Bronchial epithelial cell (primary cell): ENCODE measurements around the gene NEUROD6. TPM values are rescaled to one million over a fixed set of nuclear protein-coding genes. Genes with fewer than 3 reads are reported as not detected.

Source experiments
- DNase-seq: peaks from one replicate; pipeline ENCODE4 v3.0.0-alpha.2; 2010; ENCODE audit warnings: low read depth
- FAIRE-seq: peaks from 2 replicates; lab custom pipeline; 2011; peaks lifted over from hg19 to GRCh38; lab: Jason Lieb, UNC
- H3K27me3 ChIP-seq: 2 replicates; pipeline ENCODE4 v1.5.1; 2011; ENCODE audit warnings: low read length; ENCODE audit not compliant: control insufficient read depth, insufficient read depth
- H3K36me3 ChIP-seq: 2 replicates; pipeline ENCODE4 v1.5.1; 2011; ENCODE audit warnings: low read length; ENCODE audit not compliant: control insufficient read depth, insufficient read depth
- H3K4me3 ChIP-seq: 2 replicates; pipeline ENCODE4 v1.5.1; 2011; ENCODE audit warnings: mild to moderate bottlenecking, low read depth, low read length, control low read depth
- total RNA-seq: library from RNA; depleted of rRNA; stranded (reverse); fragments of >200 nt; gene quantifications from 2 replicates; pipeline ENCODE4 v1.2.1, GENCODE V29; 2014
- TF ChIP-seq, protein P1 (sequence below): IDR thresholded peaks from 2 replicates; pipeline ENCODE4 v1.5.1; 2011; ENCODE audit warnings: mild to moderate bottlenecking, moderate library complexity, low read length, control low read depth, inconsistent platforms; ENCODE audit not compliant: insufficient read depth, severe bottlenecking

Gene NEUROD6
- total RNA-seq, 1 donor from 2014 or later = not detected

DNA sequence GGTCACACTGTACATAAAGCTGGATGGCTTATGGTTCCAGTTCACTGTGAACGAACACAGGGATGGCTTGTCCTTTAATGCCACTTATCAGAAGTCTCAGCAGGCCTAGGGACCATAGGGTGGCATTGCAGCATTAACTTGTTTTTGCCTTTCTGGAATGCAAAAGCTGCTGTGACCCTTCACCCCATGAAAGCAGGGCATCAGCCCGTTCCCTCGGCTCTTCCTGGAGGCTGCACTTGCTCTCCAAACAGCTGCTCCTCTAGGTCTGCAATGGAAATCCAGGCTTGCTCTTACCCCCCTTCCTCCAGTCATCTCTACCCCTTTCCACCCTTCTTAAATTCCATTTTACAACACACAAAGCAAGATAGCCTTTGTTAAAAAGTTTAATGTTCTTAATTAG is 17.9 kb upstream of the NEUROD6 start:
- FAIRE-seq (no peak), DNase-seq (no peak)
- TF ChIP-seq, protein P1, sequence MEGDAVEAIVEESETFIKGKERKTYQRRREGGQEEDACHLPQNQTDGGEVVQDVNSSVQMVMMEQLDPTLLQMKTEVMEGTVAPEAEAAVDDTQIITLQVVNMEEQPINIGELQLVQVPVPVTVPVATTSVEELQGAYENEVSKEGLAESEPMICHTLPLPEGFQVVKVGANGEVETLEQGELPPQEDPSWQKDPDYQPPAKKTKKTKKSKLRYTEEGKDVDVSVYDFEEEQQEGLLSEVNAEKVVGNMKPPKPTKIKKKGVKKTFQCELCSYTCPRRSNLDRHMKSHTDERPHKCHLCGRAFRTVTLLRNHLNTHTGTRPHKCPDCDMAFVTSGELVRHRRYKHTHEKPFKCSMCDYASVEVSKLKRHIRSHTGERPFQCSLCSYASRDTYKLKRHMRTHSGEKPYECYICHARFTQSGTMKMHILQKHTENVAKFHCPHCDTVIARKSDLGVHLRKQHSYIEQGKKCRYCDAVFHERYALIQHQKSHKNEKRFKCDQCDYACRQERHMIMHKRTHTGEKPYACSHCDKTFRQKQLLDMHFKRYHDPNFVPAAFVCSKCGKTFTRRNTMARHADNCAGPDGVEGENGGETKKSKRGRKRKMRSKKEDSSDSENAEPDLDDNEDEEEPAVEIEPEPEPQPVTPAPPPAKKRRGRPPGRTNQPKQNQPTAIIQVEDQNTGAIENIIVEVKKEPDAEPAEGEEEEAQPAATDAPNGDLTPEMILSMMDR = no peak
- Histone ChIP-seq H3K4me3 (no peak overlapping the region), H3K27me3 (no peaks in the 10 kb centered on the region), H3K36me3 (no peaks in the 10 kb centered on the region)

DNA sequence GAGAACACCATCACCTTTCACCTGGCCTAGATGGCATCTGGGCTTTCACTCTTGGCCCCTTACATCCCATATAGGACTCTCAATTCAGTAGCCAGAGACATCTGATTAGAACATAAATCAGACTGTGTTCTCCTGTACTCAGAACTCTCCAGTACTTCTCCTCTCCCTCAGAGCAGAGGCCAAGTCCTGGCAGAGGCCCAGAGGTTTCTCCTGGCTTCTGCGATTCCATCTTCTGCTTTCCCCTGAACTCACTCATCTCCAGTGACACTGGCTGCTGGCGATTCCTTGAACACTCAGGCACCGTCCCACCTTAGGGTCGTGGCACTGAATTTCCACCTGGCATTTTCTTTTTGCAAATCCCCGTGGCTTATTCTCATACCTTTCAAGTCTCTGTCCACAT is 4.9 kb upstream of the NEUROD6 start:
- Histone ChIP-seq H3K4me3 (no peak overlapping the region), H3K27me3 (no peaks in the 10 kb centered on the region), H3K36me3 (no peaks in the 10 kb centered on the region)
- TF ChIP-seq, protein P1 = no peak
- no peak for DNase-seq
- FAIRE-seq = no peak

DNA sequence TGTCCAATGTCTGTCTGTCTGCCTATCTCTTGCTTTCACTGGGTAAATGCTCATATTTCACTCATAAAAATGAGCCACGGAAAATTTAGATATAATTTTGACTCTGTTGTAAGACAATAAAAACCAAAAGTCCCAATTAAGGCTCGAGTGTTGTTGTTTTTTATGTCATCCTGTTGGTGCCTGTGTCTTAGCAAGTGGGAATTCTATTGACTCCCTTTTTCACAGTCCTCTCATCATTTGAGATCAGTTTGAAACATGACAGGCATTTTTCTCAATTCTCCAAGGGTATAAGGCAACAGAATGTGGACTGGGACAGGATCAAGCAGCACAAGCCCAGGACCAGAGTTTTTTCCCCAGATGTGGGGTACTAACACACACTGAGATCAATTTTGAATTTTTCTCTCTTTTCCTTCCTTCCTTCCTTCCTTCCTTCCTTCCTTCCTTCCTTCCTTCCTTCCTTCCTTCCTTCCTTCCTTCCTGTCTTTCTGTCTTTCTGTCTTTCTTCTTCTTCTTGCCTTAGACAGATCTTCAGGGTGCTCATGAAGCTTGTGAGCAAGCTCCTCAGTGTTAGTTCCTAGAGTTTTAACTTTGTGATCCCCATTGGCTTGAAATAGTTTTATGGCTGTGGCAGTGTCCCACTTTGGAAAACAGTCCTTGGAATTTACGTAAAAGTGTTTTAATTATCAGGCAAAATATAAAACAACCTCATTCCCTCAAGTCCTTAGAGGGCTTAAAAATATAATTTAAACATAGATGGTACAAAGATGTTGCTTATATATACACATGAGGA is 3.2 kb upstream of the NEUROD6 start:
- TF ChIP-seq, protein P1 = no peak
- no peaks in the 10 kb centered on the region for H3K27me3 ChIP-seq

DNA sequence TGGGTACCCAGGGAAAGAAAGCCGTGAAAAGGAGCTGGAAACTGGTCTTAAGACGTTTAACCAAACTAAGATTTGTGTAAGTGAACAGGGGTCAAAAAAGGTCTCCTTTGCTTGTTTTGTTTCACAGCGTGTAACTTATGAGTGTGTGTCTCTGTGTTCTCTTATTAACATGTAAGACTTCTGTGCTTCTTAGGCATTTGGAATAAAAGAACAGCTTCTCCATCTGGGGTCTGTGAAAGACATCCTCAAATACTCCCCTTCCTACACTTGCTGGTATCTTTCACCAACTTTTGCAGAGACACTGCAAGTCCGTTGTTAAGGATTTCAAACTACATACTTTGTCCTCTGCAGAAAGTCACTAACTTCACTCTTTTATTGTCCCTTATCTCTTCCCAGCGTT is 615 bp upstream of the NEUROD6 start:
- H3K27me3 ChIP-seq = peaks cover 3% of the 10 kb centered on the region
- TF ChIP-seq, protein P1 = no peak
- no peaks in the 10 kb centered on the region for H3K36me3 ChIP-seq
- FAIRE-seq (no peak), DNase-seq (no peak)
- H3K4me3 ChIP-seq = no peak overlapping the region

More for the DNA sequence above, 3.2 kb upstream of the NEUROD6 start:
- FAIRE-seq (no peak), DNase-seq (no peak)
- H3K4me3 ChIP-seq = no peak overlapping the region
- no peaks in the 10 kb centered on the region for H3K36me3 ChIP-seq

DNA sequence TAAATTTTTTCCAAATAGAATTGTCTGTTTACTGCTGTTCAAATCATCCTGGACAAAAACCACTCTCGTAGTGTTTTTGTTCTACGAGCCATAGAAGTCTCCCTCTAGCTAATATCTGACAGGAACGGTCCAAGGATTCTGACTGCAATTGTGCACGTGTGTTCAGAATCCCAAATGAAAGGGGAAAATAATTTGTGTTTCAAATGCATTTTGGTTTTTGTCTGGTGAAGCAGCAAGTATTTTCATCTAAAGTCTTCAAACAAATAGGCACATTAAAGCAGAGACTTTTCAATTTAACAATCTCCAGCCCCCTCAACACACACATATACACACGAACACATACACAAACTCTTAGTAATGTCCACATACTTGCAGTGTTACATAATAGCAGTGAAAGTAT is 475 bp downstream of the NEUROD6 start:
- Histone ChIP-seq H3K4me3 (no peak overlapping the region), H3K27me3 (peaks cover 8% of the 10 kb centered on the region), H3K36me3 (no peaks in the 10 kb centered on the region)
- DNase-seq (no peak), FAIRE-seq (no peak)
- TF ChIP-seq, protein P1 = no peak
